ENCODE measurements around the gene ABHD16B.

DNA sequence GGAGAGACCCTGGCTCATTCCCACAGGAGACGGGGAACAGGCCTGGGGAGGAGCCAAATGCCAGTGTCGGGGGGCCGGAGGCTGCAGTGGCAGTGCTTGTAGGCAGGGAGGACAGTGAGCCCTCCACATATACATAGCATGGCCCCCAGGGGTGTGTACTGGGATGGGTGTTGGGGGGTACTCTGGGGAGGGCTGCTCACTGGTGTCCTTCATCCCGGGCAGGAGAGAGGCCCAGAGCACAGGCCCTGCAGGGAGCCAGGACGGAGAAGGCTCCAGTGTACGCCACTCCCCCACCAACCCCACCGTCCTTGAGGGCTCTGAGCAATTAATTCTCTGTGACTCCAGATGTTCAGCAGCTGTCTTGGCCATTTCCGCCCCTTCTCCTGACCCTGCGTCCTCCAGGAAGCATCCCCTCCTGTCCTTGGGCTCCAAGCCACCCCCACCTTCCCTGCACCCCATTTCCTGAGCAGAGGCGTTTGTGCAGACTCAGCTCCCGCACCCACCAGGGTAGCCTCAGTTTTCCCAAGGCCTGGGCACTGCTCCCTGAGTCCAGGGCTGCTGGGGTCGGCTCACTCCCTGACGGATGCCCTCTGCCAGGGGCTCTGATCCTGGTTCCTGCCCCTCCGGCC, 3.4 kb upstream of the ABHD16B start:
- TF ChIP-seq, protein P1, sequence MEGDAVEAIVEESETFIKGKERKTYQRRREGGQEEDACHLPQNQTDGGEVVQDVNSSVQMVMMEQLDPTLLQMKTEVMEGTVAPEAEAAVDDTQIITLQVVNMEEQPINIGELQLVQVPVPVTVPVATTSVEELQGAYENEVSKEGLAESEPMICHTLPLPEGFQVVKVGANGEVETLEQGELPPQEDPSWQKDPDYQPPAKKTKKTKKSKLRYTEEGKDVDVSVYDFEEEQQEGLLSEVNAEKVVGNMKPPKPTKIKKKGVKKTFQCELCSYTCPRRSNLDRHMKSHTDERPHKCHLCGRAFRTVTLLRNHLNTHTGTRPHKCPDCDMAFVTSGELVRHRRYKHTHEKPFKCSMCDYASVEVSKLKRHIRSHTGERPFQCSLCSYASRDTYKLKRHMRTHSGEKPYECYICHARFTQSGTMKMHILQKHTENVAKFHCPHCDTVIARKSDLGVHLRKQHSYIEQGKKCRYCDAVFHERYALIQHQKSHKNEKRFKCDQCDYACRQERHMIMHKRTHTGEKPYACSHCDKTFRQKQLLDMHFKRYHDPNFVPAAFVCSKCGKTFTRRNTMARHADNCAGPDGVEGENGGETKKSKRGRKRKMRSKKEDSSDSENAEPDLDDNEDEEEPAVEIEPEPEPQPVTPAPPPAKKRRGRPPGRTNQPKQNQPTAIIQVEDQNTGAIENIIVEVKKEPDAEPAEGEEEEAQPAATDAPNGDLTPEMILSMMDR (IDR thresholded peaks at IDR 0.05), result no peak
- TF ChIP-seq POLR2A (IDR thresholded peaks at IDR 0.05), result no peak
